ENCODE results near the gene SULF2. TPM values are rescaled to one million over a fixed set of nuclear protein-coding genes. Genes with fewer than 3 reads are reported as not detected.

The SULF2 gene
- total RNA-seq, 4 donors from 2014 or later, result 16.5 to 49.4 (median 31.1) TPM

GRCh38 chr20:47777220-47777619 is 8.1 kb downstream of the SULF2 start:
- TF ChIP-seq CTCF (IDR thresholded peaks at IDR 0.05; ENCODE audit: low read depth), result no peak

GRCh38 chr20:47776639-47777038 is 8.6 kb downstream of the SULF2 start:
- TF ChIP-seq CTCF (IDR thresholded peaks at IDR 0.05; ENCODE audit: low read depth), result no peak

GRCh38 chr20:47775841-47776240 is 9.4 kb downstream of the SULF2 start:
- no peak for TF ChIP-seq CTCF (IDR thresholded peaks at IDR 0.05; ENCODE audit: low read depth)

- TF ChIP-seq CTCF (IDR thresholded peaks at IDR 0.05; ENCODE audit: low read depth), result no peak
Measured at GRCh38 chr20:47775039-47775438, 10.2 kb downstream of the SULF2 start.

GRCh38 chr20:47774131-47774777 is 11.0 kb downstream of the SULF2 start:
- no peak for TF ChIP-seq CTCF (IDR thresholded peaks at IDR 0.05; ENCODE audit: low read depth)

- no peak for TF ChIP-seq CTCF (IDR thresholded peaks at IDR 0.05; ENCODE audit: low read depth)
Measured at GRCh38 chr20:47773371-47773786, 11.9 kb downstream of the SULF2 start.

- TF ChIP-seq CTCF (IDR thresholded peaks at IDR 0.05; ENCODE audit: low read depth), result no peak
Measured at GRCh38 chr20:47770935-47771334, 14.3 kb downstream of the SULF2 start.

All from subcutaneous adipose tissue (tissue), 4 donors.